ENCODE measurements around the gene LIPC.

Gene LIPC

DNA sequence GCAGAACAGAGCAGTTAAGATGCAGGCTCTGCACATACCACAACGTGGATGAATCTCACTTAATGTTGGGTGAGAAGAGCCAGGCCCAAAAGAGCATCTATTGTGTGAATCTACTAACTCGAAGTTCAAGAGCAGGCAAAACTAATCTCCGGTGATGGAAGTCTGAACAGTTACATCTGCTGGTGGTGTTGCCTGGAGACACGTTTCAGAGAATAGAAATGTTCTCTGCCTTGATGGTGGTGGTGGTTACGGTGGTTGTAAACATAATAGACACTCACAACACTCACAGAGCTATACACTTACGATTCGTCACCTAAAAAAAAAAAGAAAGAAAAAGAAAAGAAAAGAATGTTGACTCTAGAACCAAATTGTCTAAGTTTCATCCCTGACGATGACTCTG is 86.8 kb downstream of the LIPC start:
- DNase-seq (ENCODE audit: low read depth, low spot score), result no peak
- TF ChIP-seq, protein P1, sequence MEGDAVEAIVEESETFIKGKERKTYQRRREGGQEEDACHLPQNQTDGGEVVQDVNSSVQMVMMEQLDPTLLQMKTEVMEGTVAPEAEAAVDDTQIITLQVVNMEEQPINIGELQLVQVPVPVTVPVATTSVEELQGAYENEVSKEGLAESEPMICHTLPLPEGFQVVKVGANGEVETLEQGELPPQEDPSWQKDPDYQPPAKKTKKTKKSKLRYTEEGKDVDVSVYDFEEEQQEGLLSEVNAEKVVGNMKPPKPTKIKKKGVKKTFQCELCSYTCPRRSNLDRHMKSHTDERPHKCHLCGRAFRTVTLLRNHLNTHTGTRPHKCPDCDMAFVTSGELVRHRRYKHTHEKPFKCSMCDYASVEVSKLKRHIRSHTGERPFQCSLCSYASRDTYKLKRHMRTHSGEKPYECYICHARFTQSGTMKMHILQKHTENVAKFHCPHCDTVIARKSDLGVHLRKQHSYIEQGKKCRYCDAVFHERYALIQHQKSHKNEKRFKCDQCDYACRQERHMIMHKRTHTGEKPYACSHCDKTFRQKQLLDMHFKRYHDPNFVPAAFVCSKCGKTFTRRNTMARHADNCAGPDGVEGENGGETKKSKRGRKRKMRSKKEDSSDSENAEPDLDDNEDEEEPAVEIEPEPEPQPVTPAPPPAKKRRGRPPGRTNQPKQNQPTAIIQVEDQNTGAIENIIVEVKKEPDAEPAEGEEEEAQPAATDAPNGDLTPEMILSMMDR (IDR thresholded peaks at IDR 0.05; ENCODE audit: low read depth, low read length), result no peak
- in situ Hi-C loops (cut with HindIII; ENCODE audit: low sequenced_read_pairs), result no loop called here
- H3K4me3 ChIP-seq (ENCODE audit: low read depth, low read length), result no peak overlapping the region

DNA sequence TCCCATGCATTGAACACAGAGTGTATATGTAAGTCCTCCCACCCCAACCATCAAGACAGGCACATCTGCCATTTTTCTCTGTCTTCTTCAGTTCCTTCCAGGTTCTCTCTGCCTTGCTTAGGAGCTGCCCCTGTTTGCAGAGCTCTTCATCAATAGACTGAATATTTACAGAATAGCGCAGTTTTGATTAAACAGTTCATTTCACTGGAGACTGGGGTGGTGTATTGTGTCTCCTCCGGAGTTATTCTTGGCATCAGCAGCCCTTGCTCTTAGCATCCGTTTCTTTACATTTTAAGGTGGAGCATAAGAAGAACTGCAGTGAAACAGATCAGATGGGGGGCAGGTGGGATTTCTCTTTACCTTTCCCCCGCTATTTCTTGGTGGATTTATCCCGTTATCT is 87.7 kb downstream of the LIPC start:
- TF ChIP-seq, protein P1 (IDR thresholded peaks at IDR 0.05; ENCODE audit: low read depth, low read length), result no peak
- in situ Hi-C loops (cut with HindIII; ENCODE audit: low sequenced_read_pairs), result no loop called here
- no peak for DNase-seq (ENCODE audit: low read depth, low spot score)

DNA sequence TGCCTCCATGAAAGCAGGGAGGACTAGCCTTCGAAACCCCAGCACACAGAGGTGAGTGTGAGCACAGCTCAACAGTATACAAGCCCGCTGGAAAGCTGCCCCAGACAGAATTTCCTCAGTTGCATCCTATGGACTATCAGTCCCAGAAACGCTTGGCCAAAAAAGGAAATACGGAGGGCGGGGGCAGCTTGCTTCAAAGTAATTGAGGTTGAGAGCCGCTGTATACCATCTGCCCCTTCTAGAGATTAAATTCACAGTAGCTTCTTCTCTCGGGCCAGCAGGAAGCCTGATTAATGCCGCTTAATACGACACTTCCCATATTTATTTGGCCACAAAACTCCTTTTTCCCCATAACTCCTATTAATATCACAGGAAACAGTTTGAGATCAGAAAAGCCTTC is 88.7 kb downstream of the LIPC start:
- TF ChIP-seq, protein P1 (IDR thresholded peaks at IDR 0.05; ENCODE audit: low read depth, low read length), result no peak
- no peak for DNase-seq (ENCODE audit: low read depth, low spot score)
- in situ Hi-C loops (cut with HindIII; ENCODE audit: low sequenced_read_pairs), result no loop called here
- no peak overlapping the region for H3K4me3 ChIP-seq (ENCODE audit: low read depth, low read length)

More for the DNA sequence above, 87.7 kb downstream of the LIPC start:
- no peak overlapping the region for H3K4me3 ChIP-seq (ENCODE audit: low read depth, low read length)

DNA sequence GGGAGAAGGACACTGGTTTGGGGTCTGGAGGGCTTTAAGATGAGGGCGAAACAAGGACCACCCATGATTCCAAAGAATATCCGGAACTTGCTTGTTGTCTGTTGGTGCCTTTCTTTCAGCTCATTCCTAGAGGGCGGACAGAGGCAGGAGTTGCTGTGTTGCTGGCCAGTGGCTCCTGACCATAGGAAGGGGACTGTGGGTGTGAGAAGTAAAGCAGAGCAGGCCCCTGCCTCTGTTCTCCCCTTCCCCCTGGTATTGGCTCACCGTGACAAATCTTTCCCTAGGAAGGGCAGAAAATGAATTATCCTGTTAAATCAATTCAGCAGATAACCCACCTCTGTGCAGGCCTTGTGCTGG is 89.1 kb downstream of the LIPC start:
- H3K4me3 ChIP-seq (ENCODE audit: low read depth, low read length), result no peak overlapping the region
- no peak for DNase-seq (ENCODE audit: low read depth, low spot score)
- TF ChIP-seq, protein P1 (IDR thresholded peaks at IDR 0.05; ENCODE audit: low read depth, low read length), result no peak
- in situ Hi-C loops (cut with HindIII; ENCODE audit: low sequenced_read_pairs), result no loop called here

DNA sequence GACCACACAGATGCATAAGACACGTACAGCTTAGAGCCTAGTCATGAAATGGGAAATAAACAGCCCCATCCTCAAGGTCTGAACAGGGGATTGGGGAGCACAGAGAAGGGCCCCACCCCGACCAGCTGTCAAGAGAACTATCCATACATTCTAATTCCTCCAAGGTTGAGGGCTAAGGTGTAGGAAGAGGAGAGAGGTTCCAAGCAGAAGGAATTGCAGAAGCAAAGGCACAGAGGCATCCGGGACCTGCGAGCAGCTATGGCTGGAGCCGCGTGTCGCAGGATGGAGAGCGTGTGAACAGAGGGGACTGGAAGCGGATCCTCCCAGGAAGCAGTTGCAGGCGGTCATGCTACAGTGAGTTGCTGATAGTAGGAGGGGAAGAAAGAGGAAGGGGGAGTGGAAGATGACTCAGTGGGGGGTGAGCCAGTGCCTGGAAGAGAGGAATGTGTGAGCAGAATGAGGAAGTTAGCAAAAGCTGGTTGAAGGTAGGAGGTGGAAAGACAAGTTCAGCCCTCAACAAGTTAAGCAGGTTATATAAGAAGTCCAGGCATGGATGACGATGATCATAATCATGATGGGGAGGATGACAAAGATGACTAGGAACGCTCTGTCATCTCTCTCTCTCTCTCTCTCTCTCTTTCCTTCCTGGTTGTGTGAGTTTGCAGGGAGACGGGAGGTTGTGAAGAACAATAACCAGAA is 89.7 kb downstream of the LIPC start:
- peak; percentile 58 for DNase-seq (ENCODE audit: low read depth, low spot score)
- TF ChIP-seq, protein P1 (IDR thresholded peaks at IDR 0.05; ENCODE audit: low read depth, low read length), result no peak
- no peak overlapping the region for H3K4me3 ChIP-seq (ENCODE audit: low read depth, low read length)
- in situ Hi-C loops (cut with HindIII; ENCODE audit: low sequenced_read_pairs), result no loop called here

DNA sequence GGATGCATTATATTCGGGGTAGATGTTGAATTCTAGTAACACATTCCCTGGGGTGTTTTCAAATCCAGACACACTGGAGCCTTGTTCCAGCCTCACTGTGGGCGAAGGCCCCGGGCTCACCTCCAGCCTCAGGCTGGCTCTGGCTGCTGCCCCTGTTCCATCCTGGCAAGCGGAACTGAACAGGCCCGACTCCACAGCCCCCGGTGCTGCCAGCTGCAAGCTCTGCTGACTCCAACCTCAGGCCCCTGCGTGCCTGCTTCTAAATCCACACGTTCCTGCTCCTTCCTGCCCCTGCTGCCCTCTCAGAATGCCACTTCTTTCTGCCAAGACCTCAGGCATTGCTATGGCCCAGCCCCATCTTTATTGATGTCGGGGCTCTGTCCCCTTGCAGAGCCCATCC is 90.6 kb downstream of the LIPC start:
- H3K4me3 ChIP-seq (ENCODE audit: low read depth, low read length), result no peak overlapping the region
- DNase-seq (ENCODE audit: low read depth, low spot score), result no peak
- TF ChIP-seq, protein P1 (IDR thresholded peaks at IDR 0.05; ENCODE audit: low read depth, low read length), result no peak
- in situ Hi-C loops (cut with HindIII; ENCODE audit: low sequenced_read_pairs), result no loop called here
